HPDE6-E6E7 (cell line): ENCODE data around the gene ARHGDIA.

ENCODE experiments used
- DNase-seq: peaks from one replicate; pipeline ENCODE4 v3.0.0; 2011; ENCODE audit warnings: missing footprints; ENCODE audit errors: extremely low spot score

Gene ARHGDIA

DNA sequence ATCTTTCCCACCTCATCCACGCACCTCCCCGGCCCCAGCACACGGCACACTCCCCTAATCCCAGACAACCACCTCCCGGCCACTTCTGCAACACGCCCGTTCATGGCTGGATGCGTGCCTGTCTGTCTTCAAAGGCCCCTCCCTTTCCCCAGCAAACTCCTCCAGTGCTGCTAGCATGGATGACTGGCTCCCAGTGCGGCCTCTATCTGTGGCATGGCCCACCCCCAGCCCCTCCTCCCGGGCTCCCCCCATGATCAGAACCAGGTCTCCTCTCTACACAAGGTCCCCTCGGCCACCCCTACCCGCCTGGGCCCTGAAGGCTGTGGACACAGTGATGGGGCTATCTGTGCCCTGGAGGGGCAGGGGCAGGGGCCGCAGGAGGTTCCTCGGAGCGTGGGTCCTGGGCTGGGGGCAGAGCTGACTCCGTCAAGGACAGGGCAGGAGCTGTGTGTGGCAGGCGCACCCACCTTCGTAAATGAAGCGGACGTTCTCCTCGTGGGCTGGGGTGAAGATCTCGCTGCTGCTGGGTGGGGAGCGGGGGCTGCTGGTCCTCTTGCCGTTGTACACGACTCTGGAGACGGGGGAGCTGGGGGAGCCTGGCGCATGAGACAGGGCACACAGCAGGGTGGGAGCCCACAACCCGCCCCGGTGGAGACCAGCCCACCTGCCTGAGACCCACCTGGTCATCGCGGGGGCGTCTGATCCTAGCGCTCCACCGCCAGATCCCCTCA lies 47.2 kb downstream of the ARHGDIA start:
- DNase-seq: no peak

DNA sequence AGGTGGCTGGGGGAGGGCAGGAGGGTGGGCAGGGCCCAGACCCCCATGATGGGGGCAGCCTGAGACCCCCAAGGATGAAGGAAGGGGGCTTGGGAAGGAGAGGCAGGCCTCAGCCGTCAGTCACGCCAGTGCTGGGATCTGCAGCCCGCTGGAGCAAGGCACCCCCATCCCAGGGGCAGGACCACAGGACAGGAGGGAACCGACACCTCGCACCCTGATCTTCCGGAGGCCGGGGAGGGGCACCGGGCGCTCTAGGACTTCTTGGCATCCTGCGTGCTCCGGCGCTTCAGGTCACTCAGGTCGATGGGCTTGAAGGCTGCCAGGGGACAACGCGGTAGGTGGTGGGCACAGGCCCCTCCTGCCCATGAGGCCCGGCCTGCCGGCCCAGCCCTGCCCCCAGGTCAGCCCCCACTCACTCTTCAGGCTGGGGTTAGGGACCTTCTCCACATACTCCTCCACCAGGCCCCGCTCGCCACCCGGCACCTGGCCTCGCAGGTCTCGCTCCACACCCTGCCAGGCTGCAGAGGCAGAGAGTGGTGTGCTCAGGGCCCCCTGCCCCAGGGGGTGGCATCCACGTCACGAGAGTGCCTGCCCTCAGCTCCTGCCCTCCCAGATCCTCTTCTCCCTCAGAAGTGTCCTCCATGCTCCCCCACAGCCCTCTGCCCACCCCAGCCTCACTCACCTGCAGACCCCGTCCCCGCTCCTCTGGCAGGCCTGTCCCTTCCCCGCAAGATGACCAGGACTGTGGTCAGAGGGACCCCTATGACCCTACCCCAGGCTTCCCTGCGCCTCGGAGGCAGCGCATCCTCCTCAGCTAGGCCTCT lies 47.9 kb downstream of the ARHGDIA start:
- DNase-seq: no peak

DNA sequence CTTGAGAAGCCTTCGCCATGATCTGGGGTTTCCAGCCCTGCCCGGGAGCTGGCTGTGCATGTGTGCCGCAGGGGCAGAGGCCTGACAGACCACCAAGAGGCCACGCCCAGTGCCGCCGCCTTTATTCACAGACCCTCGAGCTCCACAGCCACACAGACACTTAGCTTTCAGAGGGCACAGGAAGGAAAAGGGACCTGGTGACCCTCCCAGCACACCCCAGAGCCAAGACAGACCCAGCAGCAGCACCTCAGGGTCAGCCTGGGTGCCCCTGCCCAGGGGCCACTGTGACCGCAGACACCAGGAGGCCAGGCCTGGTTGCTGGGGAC lies 48.9 kb downstream of the ARHGDIA start:
- DNase-seq: no peak

DNA sequence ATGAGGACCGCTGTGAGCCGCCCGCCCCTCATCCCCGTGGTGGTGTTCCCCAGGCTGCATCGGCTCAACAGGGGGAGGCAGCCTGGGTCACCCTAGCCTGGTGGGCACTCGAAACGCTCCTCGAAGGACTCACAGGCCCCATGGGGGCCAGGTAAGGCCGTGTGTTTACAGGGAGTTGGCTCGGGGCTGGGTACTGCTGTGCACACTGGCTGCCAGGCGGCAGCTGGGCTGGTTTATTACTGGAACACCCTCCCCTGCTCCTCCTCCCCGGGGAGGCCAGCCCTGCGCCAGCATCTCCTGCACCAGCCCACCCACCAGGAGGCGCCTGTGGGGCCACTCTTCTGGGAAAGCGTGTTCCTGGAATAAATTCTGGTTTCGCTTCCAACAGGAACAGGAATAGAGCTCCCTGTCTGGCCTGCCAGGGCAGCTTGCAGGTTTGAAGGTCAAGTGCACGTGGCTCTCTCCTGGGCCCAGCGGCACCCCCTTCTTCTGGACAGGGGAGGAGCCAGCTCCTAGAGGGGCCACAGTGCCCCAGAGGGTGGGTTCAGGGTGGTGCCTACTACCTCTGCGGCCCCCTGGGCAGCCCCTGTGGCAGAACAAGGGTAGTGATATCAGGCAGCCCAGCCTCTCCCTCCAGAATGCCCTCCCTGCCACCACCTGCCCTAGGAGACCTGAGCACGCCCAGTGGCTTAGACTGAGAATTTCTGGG lies 49.4 kb downstream of the ARHGDIA start:
- peak; percentile 81 for DNase-seq

DNA sequence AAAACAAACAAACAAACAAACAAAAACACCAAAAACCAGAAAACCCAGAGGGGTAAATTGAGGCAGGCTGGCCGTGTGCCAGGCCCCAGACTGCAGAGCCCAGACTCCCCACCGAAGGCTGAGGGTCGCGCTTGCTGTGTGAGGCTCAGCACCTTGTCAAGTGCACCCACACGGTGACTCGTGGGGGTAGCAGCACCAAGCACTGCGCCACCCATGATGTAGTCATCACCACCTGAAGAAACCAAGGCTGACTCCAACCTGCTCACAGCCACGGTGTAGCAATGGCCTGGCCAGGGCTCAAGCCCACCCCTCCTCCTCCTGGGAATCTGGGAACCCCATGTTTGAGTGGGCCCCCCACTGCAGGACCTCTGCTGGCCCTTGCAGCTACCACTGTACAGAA lies 50.0 kb downstream of the ARHGDIA start:
- no peak for DNase-seq

DNA sequence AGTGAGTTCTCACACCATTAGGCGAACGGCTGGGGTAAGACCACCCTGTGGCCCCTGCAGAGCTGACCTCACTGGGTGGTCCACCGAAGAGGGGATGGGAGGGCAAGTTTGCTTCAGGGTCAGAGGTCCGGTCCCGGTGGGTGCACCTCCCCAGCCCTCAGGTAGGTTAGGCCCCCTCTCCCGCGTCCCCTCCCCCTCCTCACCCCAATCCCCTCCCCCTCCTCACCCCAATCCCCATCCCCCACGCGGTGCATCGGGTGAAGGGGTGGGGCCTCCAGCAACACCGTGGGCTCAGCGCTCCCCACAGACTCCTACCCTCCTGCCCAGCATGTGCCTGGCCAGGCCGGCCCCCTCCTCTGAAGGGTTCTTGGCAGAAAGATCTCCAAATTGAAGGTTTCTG lies 51.4 kb downstream of the ARHGDIA start:
- no peak for DNase-seq

DNA sequence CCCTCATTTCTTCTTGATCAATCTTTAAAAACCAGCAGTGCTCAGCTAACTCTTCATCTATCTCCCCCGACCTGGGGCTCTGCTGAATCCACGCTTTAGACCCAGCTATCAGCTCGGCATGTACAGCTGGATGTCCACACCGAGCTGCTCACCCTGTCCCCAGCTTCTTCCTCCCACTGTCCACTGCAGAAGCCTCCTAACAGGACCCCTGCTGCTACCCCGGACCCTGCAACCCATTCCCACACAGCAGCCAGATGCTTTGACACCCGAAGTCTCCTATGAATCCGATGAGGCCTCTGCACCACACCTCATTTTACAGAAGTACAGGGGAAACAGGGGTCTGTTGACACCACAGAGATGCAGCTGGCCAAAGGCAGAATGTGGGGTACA lies 53.4 kb downstream of the ARHGDIA start:
- DNase-seq: no peak
